Right cardiac atrium (tissue), 5 donors: Measurements from ENCODE around the gene FUOM. TPM values are rescaled to one million over a fixed set of nuclear protein-coding genes. Genes with fewer than 3 reads are reported as not detected.

Experiments used
- ATAC-seq, 2 donors: fragments of 200-7000 bp; cut with Tn5 transposase; one replicate each; pipeline versions ENCODE4 v1.8.0 to v1.9.1; 2020; ENCODE audit warnings: moderate library complexity in 2 of 2, mild to moderate bottlenecking in 1 of 2
- DNase-seq, 3 donors: peaks; one replicate each; pipeline ENCODE4 v3.0.0-alpha.2; 2020
- H3K27ac ChIP-seq: one replicate; pipeline ENCODE4 v1.5.1; 2013; ENCODE audit warnings: mild to moderate bottlenecking, low read length, control low read depth, moderate library complexity
- H3K27me3 ChIP-seq: one replicate; pipeline ENCODE4 v1.6.1; 2013; ENCODE audit not compliant: control insufficient read depth, insufficient read depth
- H3K4me1 ChIP-seq: one replicate; pipeline ENCODE4 v1.6.1; 2013; ENCODE audit warnings: low read length; ENCODE audit not compliant: control insufficient read depth, insufficient read depth
- H3K4me3 ChIP-seq: one replicate; pipeline ENCODE4 v1.5.1; 2013; ENCODE audit warnings: low read length, control low read depth
- H3K9me3 ChIP-seq: one replicate; pipeline ENCODE4 v1.6.1; 2013; ENCODE audit warnings: low read length; ENCODE audit not compliant: control insufficient read depth
- WGBS: extraction: QIAGEN DNeasy Blood & Tissue Kit; methylation state at CpG from one replicate; pipeline ENCODE4 v1.1.7; 2013; 5-methylcytosine and 5-hydroxymethylcytosine counted together
- intact Hi-C, 4 donors: fragments of 100-400 bp; cut with DNase I; formaldehyde crosslinking; loops; one replicate each; pipeline versions ENCODE4 v1.11.0 to v1.14.0; 2022 to 2023
- polyA plus RNA-seq: library from polyadenylated mRNA; stranded (reverse); fragments of 200-250 nt; gene quantifications from one replicate; pipeline ENCODE4 v1.2.3, GENCODE V29; 2013
- total RNA-seq, 4 donors: library from RNA; stranded (reverse); fragmentation: NEBNext Ultra II Directional; extraction: Animal tissue kit (Norgen Biotek cat#: 25700); gene quantifications; one replicate each; pipeline ENCODE4 v1.2.1, GENCODE V29; 2021
- donor health status: healthy with polysubstance abuse.
- donor health status: DM: no; HTN: yes; CAD: no.
- donor health status: DM: no; HTN: no; CAD: no.
- donor health status: DM: no; HTN: yes; CAD: no; lungs with severe emphysema.
- donor health status: DM: yes; HTN: yes; CAD: no.

FUOM gene
- total and polyA plus RNA-seq, 5 donors = 19.7 to 26.9 (median 23.3) TPM

DNA sequence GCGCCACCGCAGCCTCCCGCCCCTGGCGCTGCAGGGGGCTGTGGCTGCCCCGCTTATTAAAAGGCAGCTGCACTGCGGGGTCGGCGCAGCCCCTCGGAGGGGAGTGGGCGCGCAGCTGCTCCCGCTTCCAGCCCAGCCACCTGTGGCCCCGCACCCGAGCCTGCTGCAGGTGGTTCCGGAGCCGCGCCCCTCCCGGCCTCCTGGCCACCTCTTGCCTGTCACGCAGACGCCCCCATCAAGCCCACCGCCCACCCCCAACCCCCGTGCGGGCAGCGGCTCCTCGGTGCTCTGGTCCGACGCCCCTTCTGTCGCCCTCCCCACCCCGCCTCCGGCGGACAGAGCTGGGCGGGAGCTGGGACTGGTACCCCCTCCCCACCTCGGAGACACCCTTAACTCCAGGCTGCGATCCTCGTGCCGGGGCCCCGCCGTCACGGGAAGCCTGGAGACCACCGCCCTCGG lies 21.7 kb downstream of the FUOM start:
- intact Hi-C loops = no loop called here
- Histone ChIP-seq H3K9me3 (no peaks in the 10 kb centered on the region), H3K27me3 (no peaks in the 10 kb centered on the region), H3K4me1 (no peaks in the 10 kb centered on the region), H3K27ac (no peak overlapping the region), H3K4me3 (peak overlapping the region; percentile 26)
- 9% methylated on average over 41 of the region's 41 CpGs for WGBS
- peak; percentile 4 to 8 for ATAC-seq
- DNase-seq = peak in 1 of 3 donors; percentile 49

DNA sequence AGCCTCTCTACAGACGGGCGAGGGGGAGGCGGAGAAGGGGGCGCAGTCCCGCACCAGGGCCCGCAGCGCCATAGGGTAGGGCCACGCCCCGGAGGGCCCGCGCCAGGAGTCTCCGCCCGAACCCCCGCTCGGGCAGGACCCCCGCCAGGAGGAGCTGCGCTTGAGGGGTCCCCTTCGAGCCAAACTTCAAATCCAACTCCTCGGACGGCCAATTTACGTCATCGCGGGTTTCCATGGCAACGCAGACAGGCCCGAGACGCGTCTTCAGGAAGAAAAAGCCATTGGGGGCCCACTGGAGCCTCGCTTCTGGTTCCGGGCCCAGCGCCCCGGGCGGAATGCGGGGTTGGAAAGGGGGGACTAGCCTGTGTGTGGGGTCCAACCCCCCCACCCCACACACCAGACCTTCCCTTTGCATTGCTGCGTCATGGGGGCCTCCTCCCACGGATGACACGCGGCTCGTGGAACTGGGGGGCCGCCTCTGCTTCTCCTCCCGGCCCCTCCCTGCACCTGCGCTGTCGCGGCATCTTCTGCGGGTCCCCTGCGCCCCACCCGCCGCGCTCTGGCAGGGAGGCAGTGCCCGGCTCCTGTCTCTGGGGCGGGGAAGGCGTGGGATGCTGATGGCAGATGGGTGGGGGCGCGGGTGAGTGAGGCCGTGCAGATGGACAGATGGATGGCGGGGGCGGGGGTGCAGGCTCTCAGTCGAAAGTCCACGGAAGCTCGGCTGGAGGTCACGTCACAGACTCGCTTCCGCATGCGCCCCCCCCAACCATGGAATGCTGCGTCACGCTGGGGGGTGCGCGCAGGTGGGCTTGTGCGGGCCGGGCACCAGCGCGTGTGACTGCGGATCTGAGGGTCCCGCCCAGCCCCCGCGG lies 22.3 kb downstream of the FUOM start:
- intact Hi-C loops = no loop called here
- H3K27me3 ChIP-seq = no peaks in the 10 kb centered on the region
- peak; percentile 73 to 85 (median 81) for DNase-seq

DNA sequence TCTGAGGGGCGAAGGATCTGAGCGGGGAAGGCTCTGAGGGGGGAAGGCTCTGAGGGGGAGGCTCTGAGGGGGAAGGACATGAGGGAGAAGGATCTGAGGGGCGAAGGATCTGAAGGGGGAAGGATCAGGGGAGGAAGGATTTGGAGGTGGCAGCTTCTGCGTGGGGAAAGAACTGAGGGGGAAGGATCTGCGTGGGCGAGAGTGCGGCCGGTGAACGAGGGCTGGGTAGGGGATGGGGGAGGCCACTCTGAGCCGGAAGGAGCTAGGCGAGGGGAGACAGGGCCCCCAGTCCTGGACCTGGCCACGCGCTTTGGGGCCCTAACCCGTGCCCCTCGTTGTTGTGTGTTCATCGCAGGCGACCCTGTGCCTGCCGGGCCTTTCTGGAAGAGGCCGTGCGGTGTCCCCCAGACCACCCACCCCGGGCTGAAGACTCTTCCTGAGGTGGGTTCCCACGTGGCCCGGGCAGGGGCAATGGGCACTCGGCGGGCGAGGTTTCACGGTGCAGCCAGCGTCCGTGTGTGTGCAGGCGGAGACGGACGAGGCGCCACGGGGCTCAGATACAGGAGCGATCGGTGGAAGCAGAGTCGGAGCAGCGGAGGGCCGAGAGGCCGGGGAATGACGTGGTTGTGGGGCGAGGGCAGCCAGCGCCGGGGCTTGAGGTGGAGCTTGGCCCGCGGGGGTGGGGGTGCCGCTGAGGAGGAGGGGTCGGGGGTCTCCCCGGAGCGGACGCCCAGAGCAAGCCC lies 23.1 kb downstream of the FUOM start:
- WGBS = 17% methylated on average over 51 of the region's 51 CpGs
- Histone ChIP-seq H3K4me3 (peak overlapping the region; percentile 26), H3K27me3 (no peaks in the 10 kb centered on the region), H3K9me3 (no peaks in the 10 kb centered on the region), H3K4me1 (no peaks in the 10 kb centered on the region), H3K27ac (no peak overlapping the region)
- peak in 1 of 2 donors; percentile 39 for ATAC-seq
- intact Hi-C loops = no loop called here
- DNase-seq = peak in 2 of 3 donors; percentile 51 to 63

More for the DNA sequence above, 22.3 kb downstream of the FUOM start:
- 3% methylated on average over 75 of the region's 75 CpGs for WGBS
- Histone ChIP-seq H3K4me1 (no peaks in the 10 kb centered on the region), H3K4me3 (peak overlapping the region; percentile 26), H3K9me3 (no peaks in the 10 kb centered on the region), H3K27ac (no peak overlapping the region)
- ATAC-seq = peak in 1 of 2 donors; percentile 38

DNA sequence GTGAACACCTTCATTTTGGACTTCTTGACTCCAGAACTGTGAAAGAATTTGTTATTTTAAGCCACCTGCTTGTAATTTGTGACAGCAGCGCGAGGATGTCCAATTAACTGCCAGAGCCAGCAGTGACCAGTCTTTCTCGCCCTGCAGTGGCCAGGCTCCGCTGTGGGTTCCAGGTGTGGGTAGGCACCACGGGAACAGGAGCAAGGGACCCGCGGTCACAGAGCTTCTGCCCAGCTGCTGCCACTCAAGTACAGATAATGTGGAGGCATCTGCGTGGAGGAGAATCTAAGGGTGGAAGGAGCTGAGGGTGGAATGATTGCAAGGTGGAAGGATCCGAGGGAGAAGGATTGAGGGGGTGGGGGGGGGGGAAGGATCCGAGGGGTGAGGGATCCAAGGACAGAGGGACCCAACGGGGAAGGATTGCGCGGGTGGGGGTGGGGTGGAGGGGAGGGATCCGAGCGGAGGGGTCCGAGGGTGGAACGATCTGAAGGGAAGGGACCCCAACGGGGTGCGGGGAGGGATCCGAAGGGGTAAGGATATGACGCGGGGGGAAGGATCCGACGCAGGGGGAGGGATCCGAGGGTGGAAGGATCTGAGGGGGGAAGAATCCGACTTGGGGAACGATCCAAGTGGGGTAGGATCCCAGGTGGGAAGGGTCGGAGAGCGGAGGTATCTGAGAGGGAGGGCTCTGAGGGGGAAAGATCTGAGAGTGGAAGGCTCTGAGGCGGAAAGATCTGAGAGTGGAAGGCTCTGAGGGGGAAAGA lies 24.7 kb downstream of the FUOM start:
- Histone ChIP-seq H3K4me1 (no peaks in the 10 kb centered on the region), H3K27me3 (no peaks in the 10 kb centered on the region), H3K27ac (no peak overlapping the region), H3K9me3 (no peaks in the 10 kb centered on the region), H3K4me3 (no peak overlapping the region)
- ATAC-seq (no peak), DNase-seq (peak in 1 of 3 donors; percentile 54)
- 78% methylated on average over 30 of the region's 30 CpGs for WGBS
- intact Hi-C loops = no loop called here

DNA sequence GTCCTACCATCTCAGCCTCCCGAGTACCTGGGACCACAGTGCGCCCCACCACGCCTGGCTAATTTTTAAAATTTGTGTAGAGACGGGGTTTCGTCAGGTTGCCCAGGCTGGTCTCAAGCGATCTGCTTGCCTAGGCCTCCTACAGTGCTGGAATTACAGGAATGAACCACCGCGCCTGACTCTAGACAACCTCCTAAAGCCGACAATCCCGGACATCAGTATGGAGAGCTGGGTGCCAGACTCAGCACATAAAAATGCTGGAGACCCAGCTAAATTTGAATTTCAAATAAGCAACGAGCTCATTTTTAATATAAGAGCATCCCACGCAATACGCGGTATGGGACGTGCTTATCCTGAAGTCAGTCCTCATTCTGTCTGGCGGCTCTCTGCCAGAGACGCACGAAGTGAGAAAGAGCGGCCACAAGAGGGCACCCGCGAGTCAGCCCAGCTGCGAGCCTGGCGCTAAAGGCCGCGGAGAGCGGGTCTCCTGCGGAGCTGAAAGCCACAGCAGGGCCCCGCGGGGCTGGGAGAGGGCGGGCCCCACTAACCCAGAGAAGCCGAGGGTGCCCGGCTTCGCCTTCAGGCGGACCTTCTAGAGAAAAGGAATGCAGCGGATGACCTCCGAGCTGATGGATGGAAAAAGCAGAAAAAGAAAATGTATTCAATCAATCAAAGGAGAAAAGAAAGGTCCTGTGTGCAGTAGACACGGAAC lies 28.2 kb downstream of the FUOM start:
- intact Hi-C loops = loop anchor here in 1 of 4 donors (5.0 to 10.0 kb wide), 2 partner anchors 195 to 278 kb away; partner anchors contain the start of gene CYP2E1
- DNase-seq (peak; percentile 87 to 95 (median 92)), ATAC-seq (peak; percentile 76 to 83)
- H3K9me3 ChIP-seq = no peaks in the 10 kb centered on the region
- 9% methylated on average over 37 of the region's 37 CpGs for WGBS
- no peak overlapping the region for H3K4me3 ChIP-seq
- no peak overlapping the region for H3K27ac ChIP-seq
- no peaks in the 10 kb centered on the region for H3K27me3 ChIP-seq
- no peaks in the 10 kb centered on the region for H3K4me1 ChIP-seq

DNA sequence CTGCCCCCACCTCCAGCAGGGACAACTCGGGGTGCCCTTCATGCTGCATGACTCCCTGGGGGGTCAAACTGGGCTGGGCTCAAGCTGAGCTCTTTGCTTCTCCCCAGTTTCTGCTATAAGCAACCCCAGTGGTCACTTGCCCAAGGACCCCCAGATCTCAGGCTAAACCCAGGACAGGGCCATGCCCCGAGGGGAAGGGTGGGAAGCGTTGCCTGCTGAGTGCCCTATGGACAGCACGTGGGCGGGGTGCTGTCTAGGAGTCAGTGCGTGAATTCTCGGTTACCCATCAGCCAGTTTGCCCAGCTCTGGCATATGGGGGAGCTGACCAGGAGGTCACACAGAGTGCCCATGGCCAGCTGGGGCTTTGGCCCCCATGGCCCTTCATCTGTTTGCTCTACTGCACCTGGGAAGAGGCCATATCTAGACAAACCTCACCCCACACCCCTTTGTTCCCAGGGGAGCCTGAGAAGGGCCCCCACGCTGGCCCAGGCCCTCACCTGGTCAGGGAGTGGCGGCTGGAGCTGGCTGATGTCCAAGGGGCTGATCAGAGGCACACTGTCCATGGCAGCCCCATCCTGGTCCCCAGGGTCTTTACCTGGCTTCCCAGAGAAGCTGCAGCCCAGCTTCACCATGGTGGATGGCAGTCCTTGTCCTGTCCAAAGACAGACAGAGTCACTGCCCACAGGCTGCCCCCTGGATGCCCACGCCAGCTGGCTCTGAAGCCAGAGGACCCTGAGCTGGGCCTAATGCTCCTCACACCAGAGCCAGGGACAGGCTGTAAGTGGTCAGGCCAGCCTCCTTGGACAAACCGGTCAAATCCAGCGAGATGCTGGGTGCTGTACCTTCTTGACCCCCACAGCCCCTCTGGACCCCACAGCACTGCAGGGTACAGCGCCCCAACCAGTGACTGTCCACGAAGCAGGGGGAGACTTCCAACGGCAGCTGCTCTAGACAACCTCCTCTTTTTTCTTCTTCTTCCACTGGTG lies 29.2 kb downstream of the FUOM start:
- intact Hi-C loops = loop anchor here in 1 of 4 donors (5.0 to 10.0 kb wide), 2 partner anchors 196 to 279 kb away; partner anchors contain the start of gene CYP2E1
- Histone ChIP-seq H3K27ac (no peak overlapping the region), H3K9me3 (no peaks in the 10 kb centered on the region), H3K27me3 (no peaks in the 10 kb centered on the region), H3K4me1 (no peaks in the 10 kb centered on the region), H3K4me3 (no peak overlapping the region)
- DNase-seq (peak in 2 of 3 donors; percentile 32 to 52), ATAC-seq (no peak)
- 79% methylated on average over 15 of the region's 15 CpGs for WGBS

DNA sequence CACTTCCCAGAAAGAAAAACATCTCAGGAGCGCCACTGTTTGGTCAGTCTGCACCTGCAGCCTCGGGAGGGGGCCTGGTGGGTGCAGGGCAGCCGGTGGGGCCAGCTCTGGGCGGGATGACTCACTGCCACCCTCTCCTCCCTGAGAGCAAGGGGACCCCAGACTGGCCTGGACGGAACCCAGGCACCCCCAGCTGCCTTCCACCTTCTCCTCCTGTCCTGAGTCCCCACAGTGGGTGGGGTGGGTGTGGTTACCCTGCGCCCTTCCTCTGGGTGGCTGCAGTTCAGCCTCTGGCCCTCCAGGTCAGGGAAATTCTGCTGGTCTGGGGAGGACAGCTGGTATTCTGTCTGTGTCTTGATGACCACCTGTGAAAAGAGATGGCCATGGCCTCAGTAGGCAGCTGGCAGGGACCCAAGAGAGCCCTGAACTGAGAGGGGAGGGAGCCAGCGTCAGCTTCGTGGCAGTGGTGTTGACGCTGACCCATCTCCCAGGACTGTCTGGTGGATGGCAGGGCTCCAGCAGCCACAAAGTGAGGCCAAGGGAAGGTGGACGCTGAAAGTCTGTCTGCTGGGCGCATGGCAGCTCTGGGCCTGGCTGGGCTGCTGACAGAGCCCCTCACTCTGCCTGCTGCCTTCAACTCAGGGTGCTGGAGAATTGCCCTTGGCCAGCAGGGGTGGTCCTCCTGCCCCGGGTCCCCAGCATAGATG lies 30.0 kb downstream of the FUOM start:
- DNase-seq = peak in 2 of 3 donors; percentile 52 to 53
- H3K27me3 ChIP-seq = no peaks in the 10 kb centered on the region

DNA sequence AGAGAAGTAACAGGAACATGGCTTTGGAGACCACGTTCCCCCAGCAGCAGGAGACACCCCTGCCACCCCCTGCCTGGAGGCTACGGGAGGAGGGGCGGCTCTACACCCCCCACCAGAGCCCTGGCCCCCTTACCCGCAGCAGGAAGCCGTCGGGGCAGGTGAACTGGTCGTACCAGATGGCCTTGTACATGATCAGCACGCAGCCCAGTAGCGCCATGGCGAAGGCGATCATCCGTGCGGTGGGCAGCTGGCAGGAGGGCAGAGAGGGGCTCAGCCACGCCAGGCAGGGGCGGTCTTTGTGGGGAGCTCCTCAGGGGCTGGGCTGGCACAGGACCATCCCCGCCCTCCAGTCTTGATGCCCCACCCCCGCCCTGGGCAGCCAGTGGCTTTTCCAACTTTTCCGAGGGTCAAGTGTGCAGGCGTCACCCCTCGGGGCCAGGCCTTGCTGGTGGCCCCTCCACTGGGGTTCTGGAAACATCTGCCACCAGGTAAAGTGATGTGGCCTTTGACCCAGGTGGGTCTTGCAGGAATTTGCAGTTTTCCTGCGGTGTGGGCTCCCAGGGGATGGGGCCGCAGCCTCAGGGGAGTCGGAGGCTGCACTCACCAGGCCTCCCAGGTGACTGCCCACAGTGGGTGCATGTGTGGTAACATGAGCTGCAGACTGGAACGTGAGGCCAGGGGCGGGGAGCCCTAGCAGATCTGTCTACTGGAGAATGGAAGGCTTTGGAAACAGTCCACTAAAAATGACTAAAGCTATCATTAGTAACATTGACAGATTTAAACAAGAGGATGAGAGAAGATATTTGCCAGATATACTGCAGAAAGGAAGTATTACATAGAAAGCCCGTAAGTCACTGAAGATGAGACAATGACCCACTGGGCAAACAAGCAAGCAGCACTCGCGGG lies 30.8 kb downstream of the FUOM start:
- H3K4me3 ChIP-seq = no peak overlapping the region
- no peaks in the 10 kb centered on the region for H3K9me3 ChIP-seq
- H3K4me1 ChIP-seq = no peaks in the 10 kb centered on the region
- no peaks in the 10 kb centered on the region for H3K27me3 ChIP-seq
- ATAC-seq = no peak
- intact Hi-C loops = loop anchor here in 1 of 4 donors (5.0 to 10.0 kb wide), 2 partner anchors 198 to 280 kb away; partner anchors contain the start of gene CYP2E1
- peak in 2 of 3 donors; percentile 33 to 50 for DNase-seq
- WGBS = 27% methylated on average over 28 of the region's 28 CpGs
- no peak overlapping the region for H3K27ac ChIP-seq

More for the DNA sequence above, 30.0 kb downstream of the FUOM start:
- H3K4me3 ChIP-seq = no peak overlapping the region
- H3K4me1 ChIP-seq = no peaks in the 10 kb centered on the region
- no peak for ATAC-seq
- intact Hi-C loops = loop anchor here in 1 of 4 donors (5.0 to 10.0 kb wide), 2 partner anchors 197 to 279 kb away; partner anchors contain the start of gene CYP2E1
- 45% methylated on average over 12 of the region's 12 CpGs for WGBS
- no peak overlapping the region for H3K27ac ChIP-seq
- no peaks in the 10 kb centered on the region for H3K9me3 ChIP-seq
